WERI-Rb-1 (cell line): ENCODE data around the gene PIK3R1.

Source experiments
- DNase-seq: peaks from one replicate; pipeline ENCODE4 v3.0.0-alpha.2; 2020
- H3K27ac ChIP-seq: fragments of 250-450 bp; sonication (Bioruptor Pico); 2 replicates; pipeline ENCODE4 v1.5.1; 2020; ENCODE audit warnings: mild to moderate bottlenecking, moderate library complexity
- H3K27me3 ChIP-seq: fragments of 250-450 bp; sonication (Bioruptor Pico); 2 replicates; pipeline ENCODE4 v1.5.1; 2021; ENCODE audit warnings: mild to moderate bottlenecking, low read depth, moderate library complexity; ENCODE audit not compliant: insufficient read depth, severe bottlenecking
- H3K36me3 ChIP-seq: fragments of 250-450 bp; sonication (Bioruptor Pico); 2 replicates; pipeline ENCODE4 v1.5.1; 2020; ENCODE audit warnings: mild to moderate bottlenecking, moderate library complexity
- H3K4me3 ChIP-seq: 2 replicates; pipeline ENCODE4 v1.5.1; 2011; ENCODE audit warnings: low read depth, mild to moderate bottlenecking, control low read depth, low read length
- H3K9me3 ChIP-seq: fragments of 250-450 bp; sonication (Bioruptor Pico); 2 replicates; pipeline ENCODE4 v1.5.1; 2021; ENCODE audit warnings: mild to moderate bottlenecking, moderate library complexity; ENCODE audit not compliant: severe bottlenecking
- TF ChIP-seq, protein P1 (sequence below): IDR thresholded peaks from 2 replicates; pipeline ENCODE4 v1.5.1; 2011; ENCODE audit warnings: low read depth, mild to moderate bottlenecking, control low read depth, inconsistent platforms, low read length

The PIK3R1 gene

DNA sequence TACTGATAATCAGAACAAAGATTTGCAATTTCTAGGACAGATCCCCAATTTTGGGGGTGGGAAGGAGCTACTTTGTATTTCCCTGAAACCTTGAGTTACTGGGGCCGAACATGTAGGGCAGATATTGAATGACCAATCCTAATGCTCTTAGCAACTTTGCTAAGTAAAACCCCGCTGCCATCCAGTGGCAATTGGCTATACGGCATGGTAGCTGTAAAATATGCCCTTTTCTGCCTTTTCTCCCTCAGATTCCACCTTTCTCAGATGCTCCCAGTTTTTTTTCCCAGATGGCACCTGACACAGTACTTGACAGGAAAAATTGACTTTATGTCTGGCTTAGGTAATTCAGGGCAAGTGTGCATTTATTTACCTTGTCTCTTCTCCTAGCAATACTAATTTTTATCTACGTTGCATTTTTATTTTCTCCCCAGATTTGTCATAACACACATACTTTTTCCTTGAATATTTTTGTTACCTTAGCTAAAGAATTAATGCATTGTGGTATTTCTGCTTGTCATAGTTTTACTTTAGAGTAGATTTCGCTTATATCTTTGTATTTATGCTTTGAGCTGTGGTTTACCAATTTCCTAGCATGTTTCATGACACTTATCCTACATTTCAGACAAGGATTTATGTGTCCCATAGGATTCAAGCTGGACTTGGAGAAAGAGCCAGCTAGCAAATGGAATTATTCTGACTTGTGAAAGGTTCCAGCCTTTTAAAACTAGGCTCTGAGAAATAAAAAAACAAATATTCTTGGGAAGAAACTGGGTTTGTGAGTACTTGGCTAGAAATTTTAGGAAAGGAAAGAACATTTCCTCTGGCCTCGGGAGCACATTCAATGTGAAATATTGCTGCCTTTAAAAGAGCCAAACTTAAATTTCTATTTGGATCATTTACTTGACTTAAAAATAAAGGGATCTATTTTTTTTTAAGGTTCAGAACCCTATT lies 37.4 kb downstream of the PIK3R1 start:
- TF ChIP-seq, protein P1, sequence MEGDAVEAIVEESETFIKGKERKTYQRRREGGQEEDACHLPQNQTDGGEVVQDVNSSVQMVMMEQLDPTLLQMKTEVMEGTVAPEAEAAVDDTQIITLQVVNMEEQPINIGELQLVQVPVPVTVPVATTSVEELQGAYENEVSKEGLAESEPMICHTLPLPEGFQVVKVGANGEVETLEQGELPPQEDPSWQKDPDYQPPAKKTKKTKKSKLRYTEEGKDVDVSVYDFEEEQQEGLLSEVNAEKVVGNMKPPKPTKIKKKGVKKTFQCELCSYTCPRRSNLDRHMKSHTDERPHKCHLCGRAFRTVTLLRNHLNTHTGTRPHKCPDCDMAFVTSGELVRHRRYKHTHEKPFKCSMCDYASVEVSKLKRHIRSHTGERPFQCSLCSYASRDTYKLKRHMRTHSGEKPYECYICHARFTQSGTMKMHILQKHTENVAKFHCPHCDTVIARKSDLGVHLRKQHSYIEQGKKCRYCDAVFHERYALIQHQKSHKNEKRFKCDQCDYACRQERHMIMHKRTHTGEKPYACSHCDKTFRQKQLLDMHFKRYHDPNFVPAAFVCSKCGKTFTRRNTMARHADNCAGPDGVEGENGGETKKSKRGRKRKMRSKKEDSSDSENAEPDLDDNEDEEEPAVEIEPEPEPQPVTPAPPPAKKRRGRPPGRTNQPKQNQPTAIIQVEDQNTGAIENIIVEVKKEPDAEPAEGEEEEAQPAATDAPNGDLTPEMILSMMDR = peak; percentile 81
- Histone ChIP-seq H3K4me3 (no peak overlapping the region), H3K27me3 (no peaks in the 10 kb centered on the region), H3K27ac (no peak overlapping the region), H3K36me3 (no peaks in the 10 kb centered on the region; the same call in 1 of the 2 replicates), H3K9me3 (no peaks in the 10 kb centered on the region)
- peak; percentile 66 for DNase-seq

DNA sequence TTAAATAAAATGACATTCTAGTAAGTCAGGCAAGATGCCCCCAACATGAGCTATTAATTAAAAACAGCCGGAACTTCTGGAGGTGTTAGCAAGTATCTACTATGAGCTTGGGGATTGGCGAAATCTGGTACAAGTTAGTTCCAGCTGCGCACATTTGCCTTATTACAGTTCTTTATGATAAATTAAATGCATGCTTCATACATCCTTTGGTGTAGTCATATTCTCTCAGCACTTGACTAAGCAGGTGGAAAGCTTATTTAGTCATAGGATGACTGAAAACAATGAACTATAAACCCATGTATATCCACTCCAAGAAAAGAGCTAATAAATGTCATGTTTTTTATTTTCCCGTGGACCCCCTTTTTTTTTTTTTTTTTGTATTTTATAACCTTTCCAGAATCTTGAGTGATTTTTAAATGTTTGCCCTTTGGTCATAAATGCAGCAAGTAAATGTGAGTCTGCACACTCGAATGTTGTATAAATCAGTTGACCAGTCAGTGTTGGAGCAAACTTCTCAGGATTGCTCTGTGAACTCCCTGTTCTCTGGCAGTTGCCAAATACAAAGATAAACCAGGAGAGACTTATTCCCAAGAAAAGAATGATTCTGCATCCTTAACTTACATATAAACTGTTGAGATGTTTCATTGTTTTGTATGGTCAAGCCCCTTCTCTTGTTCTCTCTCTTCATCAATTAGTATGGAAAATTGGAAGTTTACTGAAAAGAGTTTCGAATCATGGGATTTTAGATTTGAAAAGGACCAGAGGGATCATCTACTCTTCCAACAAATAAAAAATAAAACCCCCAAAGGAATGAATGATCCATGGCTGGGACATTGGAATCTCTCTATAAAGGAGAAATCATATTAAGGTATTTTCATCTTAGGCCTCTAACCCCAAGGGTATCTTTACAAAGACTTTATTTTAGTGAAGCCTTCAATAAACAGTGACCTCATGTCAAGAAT lies 38.3 kb downstream of the PIK3R1 start:
- no peak overlapping the region for H3K27ac ChIP-seq
- H3K4me3 ChIP-seq = no peak overlapping the region
- no peaks in the 10 kb centered on the region; the same call in 1 of the 2 replicates for H3K36me3 ChIP-seq
- TF ChIP-seq, protein P1 = no peak
- H3K9me3 ChIP-seq = no peaks in the 10 kb centered on the region
- H3K27me3 ChIP-seq = no peaks in the 10 kb centered on the region
- no peak for DNase-seq

DNA sequence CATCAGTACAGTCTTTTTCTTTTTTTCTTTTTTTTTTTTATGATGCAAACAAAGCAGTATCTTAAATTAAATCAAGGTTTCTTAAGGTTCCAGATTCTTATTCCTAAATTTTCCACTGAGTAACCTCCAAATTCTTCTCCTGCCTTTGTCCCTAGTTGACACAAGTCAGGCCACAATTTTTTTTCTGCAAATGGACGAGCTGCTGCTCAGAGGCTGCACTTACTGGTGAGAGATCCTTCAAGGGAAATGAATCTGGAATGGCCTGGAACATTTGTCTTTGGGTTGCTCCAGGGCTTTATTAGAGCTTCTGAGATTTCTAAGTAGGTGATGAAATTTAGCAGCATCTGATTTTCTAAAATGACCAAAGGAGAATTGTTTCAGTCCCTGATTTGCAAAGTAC lies 39.3 kb downstream of the PIK3R1 start:
- Histone ChIP-seq H3K9me3 (no peaks in the 10 kb centered on the region), H3K36me3 (no peaks in the 10 kb centered on the region; the same call in 1 of the 2 replicates), H3K27ac (no peak overlapping the region), H3K27me3 (no peaks in the 10 kb centered on the region), H3K4me3 (no peak overlapping the region)
- TF ChIP-seq, protein P1 = no peak
- DNase-seq = no peak

DNA sequence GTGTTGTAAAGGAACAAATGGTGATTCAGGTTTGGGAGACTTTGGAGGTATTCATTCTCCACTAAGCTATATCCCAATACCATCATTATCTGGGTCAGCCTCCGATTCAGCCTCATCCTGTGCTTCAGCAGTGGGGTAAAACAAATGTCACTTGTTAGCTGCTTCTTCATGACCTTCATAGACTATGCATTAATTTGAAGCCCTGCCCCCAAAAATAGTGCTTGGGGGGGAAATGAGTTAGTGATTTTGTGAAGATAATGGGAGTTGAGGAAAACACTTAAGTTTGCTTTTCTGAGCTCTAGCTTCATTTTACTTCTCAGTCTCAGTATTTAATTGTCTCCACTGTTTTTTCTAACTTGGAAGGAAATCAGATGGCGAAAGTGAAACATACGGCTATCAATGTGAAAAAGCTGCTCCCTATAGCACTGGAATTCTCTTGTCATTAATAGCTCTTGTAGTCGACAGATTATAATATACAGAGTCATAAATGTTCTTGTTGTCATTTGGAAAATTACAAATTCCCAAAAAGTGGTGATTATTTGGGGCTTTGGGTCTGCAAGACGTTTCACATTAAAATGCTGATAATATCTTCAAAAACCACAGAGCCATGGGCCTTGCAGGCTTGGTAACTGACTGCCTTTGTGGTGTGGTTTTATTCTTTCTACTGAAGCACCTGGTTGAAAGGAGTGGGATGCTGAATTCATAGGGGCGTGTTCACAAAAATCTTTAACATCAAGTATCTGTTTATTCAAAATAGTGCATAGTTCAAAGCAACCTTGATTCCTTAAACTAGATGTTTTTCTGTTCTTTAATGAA lies 40.0 kb downstream of the PIK3R1 start:
- no peak overlapping the region for H3K27ac ChIP-seq
- no peaks in the 10 kb centered on the region for H3K27me3 ChIP-seq
- TF ChIP-seq, protein P1 = no peak
- no peaks in the 10 kb centered on the region for H3K9me3 ChIP-seq
- H3K36me3 ChIP-seq = no peaks in the 10 kb centered on the region; the same call in 1 of the 2 replicates
- H3K4me3 ChIP-seq = no peak overlapping the region
- DNase-seq = no peak

DNA sequence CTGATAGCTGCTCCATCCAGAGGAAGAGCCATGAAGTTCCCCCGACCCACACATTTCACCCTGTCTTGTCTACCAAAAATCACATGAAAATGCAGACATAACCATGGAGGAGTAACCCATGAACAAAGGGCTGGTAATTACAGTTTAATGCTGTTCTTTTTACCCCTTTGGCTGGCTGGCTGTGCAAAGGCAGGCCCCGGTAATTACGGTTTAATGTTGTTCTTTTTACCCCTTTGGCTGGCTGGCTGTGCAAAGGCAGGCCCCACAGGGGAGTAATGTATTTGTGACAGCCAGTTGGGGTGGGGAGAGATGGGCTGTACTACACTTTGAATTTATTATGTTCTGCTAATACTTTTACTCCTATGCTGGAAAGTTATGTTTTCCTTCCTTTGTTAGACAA lies 41.7 kb downstream of the PIK3R1 start:
- no peaks in the 10 kb centered on the region; the same call in 1 of the 2 replicates for H3K36me3 ChIP-seq
- no peak for DNase-seq
- no peak overlapping the region for H3K27ac ChIP-seq
- H3K4me3 ChIP-seq = no peak overlapping the region
- H3K27me3 ChIP-seq = no peaks in the 10 kb centered on the region
- TF ChIP-seq, protein P1 = no peak
- no peaks in the 10 kb centered on the region for H3K9me3 ChIP-seq
